T47D (cell line): Measurements from ENCODE around the gene BTF3L4.
"Not testable (repeated sequence)": the region's sequence is repeated elsewhere in the genome, so short reads cannot be mapped to it uniquely, and the experiment has no call there.

Source experiments
- DNase-seq, 2 experiments: peaks; one replicate each; pipeline versions ENCODE4 v3.0.0 to v3.0.0-alpha.2; 2011 to 2012; ENCODE audit warnings: low read depth in 1 of 2, low spot score in 1 of 2
- JUND ChIP-seq: IDR thresholded peaks from 2 replicates; pipeline ENCODE4 v1.6.1; 2012; ENCODE audit warnings: low read depth
- in situ Hi-C: cut with HindIII; loops from 2 replicates; pipeline ENCODE4 v1.10.0; 2016; ENCODE audit warnings: low sequenced_read_pairs, low pct_unique_long_range_greater_than_20kb

Gene BTF3L4

DNA sequence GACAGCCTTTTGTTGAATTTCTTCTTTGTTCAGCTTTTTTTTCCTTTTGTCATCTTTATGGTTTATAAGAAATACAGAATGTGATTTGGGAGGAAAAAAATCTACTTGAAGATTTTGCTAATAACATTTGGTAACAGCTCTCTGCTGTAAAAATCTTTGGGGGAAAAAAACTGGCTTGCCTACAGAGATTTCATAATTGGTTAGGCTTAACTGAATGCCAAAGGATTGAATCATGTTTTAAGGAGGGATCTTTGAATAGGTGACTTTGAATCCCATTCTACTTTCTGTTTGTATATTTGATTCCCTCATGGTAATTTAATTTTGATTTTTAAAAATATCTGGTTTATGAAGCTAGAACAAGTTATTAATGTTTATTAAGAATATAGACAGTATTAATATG lies 3.2 kb downstream of the BTF3L4 start:
- in situ Hi-C loops = no loop called here
- no peak for DNase-seq
- no peak for TF ChIP-seq JUND

DNA sequence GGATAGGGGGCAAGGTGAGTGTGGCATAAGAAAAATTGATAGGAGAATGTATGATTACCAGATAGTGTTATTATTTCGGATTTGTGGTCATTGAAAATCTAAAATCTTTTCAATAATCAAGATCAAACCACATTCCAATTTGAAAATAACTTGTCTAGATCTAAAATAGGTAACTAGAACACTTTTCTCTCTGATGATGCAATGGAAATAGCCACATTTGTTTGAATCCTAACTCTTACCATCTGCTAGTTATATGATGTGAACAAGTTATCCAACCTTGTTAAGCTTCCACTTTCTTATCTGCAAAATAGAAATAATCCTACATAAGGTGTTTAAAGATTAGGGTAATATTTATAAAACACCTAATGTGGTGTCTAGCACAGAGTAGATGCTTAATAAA lies 3.8 kb downstream of the BTF3L4 start:
- TF ChIP-seq JUND = no peak
- DNase-seq = no peak
- in situ Hi-C loops = no loop called here

DNA sequence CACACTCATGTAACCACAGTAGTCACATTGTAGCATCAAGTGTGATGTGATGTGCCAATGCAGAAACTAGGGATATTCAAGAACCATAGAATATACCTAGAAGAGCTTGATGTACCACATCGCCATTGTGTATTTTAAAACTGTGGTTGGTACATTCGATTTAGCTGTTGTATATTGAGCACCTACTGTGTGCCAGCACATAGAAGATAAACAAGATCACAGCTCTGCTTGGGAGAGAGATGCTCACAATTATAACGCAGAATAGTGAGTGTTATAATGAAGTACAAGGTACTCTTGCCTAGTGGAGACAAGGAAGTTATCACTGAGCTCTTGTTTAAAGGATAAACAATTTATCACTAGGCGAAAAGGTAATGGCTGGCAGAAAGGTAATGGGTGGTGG lies 4.7 kb downstream of the BTF3L4 start:
- DNase-seq = no peak
- in situ Hi-C loops = no loop called here
- no peak for TF ChIP-seq JUND

GRCh38 chr1:52063192-52063591 lies 7.1 kb downstream of the BTF3L4 start:
- no peak for DNase-seq
- in situ Hi-C loops = no loop called here
- TF ChIP-seq JUND = no peak

DNA sequence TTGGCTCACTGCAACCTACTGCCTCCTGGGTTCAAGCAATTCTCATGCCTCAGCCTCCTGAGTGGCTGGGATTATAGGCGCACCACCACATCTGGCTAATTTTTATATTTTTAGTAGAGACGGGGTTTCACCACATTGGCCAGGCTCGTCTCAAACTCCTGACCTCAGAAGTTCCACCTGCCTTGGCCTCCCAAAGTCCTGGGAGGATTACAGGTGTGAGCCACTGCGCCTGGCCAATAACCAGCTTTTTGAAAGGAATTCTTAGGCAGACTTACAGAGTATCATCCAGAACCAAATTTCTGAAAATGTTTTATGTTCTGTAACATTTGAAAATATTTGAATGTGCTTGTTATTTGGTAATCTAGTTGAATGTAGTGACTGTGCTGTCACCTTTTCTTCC lies 14.6 kb downstream of the BTF3L4 start:
- DNase-seq = no peak
- in situ Hi-C loops = no loop called here
- no peak for TF ChIP-seq JUND

GRCh38 chr1:52072291-52072690 lies 16.2 kb downstream of the BTF3L4 start:
- DNase-seq = no peak
- TF ChIP-seq JUND = no peak
- in situ Hi-C loops = no loop called here

DNA sequence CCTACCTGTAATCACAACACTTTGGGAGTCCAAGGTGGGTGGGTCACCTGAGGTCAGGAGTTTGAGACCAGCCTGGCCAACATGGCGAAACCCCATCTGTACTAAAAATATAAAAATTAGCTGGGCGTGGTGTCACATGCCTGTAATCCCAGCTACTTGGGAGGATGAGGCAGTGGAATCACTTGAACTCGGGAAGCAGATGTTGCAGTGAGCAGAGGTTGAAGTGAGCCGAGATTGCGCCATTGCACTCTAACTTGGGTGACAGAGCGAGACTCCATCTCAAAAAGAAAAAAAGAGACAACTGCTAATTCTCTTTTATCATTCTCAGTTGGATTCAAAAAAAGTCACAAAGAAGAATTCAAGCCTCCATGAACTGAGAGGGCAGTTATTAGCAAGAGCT lies 21.2 kb downstream of the BTF3L4 start:
- in situ Hi-C loops, DNase-seq: not testable (repeated sequence)

DNA sequence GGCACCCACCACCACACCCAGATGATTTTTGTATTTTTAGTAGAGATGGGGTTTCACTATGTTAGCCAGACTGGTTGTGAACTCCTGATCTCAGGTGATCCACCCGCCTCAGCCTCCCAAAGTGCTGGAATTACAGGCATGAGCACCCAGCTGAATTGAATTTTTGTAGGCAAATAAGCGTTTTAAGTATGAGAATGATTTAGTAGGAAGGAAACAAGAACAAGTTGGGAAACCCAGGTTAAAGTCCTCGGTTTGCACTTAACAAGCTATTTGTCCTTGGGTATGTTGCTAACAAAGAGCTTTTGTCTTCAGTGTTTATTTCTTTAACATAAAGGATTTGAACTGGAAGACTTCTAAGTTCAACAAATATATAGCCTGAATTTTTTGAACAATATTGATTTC lies 23.9 kb downstream of the BTF3L4 start:
- TF ChIP-seq JUND = no peak
- no peak for DNase-seq
- in situ Hi-C loops = no loop called here

DNA sequence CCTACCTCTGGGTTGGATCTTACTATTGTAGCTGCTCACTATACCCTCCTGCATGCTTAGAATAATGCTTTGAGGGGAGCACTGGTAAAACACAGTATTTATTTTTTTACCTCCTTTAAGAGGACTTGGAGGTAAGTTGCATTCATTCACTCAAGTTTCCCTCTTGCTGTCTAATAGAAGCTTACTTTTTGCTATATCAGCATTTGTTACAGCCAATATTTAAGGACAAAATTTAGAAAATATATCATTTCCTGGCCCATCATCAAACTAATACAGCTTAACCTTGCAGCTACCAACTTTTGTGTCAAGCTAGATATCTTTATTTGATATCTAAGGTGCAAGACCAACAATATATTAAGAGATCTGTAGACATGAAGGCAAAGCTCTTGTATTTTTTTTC lies 31.8 kb downstream of the BTF3L4 start:
- in situ Hi-C loops, DNase-seq: not testable (repeated sequence)

GRCh38 chr1:52094300-52094699 lies 38.2 kb downstream of the BTF3L4 start:
- DNase-seq, in situ Hi-C loops: not testable (repeated sequence)

DNA sequence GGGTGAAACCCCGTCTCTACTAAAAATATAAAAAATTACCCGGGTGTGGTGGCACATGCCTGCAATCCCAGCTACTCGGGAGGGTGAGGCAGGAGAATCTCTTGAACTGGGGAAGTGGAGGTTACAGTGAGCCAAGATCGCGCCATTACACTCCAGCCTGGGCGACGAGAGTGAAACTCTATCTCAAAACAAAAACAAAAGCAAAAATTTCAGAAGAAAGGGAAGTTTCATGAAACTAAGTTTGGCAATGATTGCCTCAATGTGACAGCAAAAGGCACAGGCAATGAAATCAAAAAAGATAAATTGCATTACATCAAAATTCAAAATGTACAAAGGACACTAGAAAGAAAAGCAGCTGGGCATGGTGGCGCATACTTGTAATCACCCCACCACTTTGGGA lies 40.1 kb downstream of the BTF3L4 start:
- no peak for TF ChIP-seq JUND
- in situ Hi-C loops = no loop called here
- no peak for DNase-seq

- TF ChIP-seq JUND = no peak
- no peak for DNase-seq
- in situ Hi-C loops = no loop called here
Observed at GRCh38 chr1:52098139-52098871, 42.2 kb downstream of the BTF3L4 start.

DNA sequence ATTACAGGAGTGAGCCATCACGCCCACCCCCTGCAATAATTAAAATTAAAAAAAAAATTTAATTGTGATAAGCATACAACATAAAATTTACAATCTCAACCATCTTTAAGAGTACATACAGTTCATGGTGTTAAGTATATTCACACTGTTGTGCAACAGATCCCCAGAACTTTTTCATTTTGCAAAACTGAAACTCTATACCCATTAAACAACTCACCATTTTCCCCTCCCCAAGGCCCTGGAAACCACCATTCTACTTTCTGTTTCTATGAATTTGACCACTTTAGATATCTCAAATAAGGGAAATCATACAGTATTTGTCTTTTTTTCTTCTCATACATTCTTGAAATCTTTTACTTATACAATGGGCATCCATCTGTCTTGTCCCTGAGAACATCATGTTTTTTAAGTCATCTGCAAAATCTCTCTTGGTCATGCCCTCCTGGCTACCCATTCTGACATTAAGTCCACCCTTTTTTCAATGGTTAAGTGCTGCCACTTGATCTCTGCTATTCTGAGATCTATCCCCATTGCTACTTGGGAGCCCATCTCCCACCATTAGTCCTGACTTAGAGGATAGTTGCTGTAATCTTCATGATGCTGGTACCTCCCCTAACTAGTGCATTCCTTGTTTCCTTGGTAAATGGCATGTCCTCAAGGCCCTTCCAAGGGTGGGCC lies 46.4 kb downstream of the BTF3L4 start:
- in situ Hi-C loops = no loop called here
- no peak for DNase-seq
- TF ChIP-seq JUND = no peak

DNA sequence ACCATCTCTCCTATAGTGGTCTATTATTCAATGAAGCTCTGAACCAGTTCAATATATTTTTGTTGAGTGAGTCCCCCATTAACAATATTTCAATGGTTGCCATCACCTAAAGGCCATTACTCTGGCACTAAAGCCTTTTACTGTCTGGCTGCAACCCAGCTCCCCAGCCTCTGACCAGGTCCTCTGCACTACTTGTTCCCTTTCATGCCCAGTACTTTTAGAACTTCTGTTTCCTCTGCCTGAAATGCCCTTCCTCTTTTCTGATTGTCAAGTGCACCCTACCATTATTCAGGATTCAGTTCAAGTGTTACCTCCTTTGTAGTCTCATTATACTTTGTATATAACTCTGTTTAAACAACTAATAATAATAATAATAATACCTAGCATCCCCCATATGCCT lies 55.4 kb downstream of the BTF3L4 start:
- in situ Hi-C loops = no loop called here
- DNase-seq = no peak
- TF ChIP-seq JUND = no peak
